AG08395 (cell line): ENCODE data around the gene SLC31A1.

Experiments
- DNase-seq: peaks from one replicate; pipeline ENCODE4 v3.0.0; 2012; ENCODE audit warnings: mixed read lengths, low spot score

SLC31A1 gene

GRCh38 chr9:113221003-113221799, at the start of gene SLC31A1, which contains the start of gene FKBP15:
Gene SLC31A1 (plus strand): TSS chr9:113221544. CDS start chr9:113256149, 34,605 bp downstream.
Gene FKBP15 (minus strand): TSS chr9:113221277. CDS start chr9:113221243, 34 bp downstream.
- DNase-seq: peak; percentile 99

GRCh38 chr9:113173341-113173740, 48.0 kb upstream of the SLC31A1 start:
- DNase-seq: no peak

GRCh38 chr9:113176803-113177202, 44.5 kb upstream of the SLC31A1 start:
- no peak for DNase-seq

GRCh38 chr9:113177251-113177650, 44.1 kb upstream of the SLC31A1 start:
- DNase-seq: no peak

GRCh38 chr9:113178087-113178486, 43.3 kb upstream of the SLC31A1 start:
- DNase-seq: peak; percentile 65

- no peak for DNase-seq
These were observed 41.5 kb upstream of the SLC31A1 start for GRCh38 chr9:113179839-113180238.

DNA sequence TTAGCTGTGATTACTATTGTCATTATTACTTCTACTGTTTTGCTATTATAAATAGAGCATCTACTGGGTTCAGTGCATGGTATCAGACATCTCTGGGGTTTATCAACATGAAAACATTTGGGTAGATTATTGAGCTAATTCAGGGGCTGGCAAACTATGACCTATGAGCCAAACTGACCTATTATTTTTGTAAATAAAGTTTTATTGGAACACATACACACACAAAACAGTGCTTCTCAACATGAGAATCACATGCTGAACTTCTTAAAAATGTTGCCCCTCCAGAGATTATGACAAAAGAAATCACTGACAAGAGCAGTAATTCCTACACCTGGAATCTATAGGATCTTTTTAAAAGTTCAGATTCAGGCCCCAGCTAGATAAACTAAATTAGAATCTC, 40.2 kb upstream of the SLC31A1 start:
- DNase-seq: no peak

DNA sequence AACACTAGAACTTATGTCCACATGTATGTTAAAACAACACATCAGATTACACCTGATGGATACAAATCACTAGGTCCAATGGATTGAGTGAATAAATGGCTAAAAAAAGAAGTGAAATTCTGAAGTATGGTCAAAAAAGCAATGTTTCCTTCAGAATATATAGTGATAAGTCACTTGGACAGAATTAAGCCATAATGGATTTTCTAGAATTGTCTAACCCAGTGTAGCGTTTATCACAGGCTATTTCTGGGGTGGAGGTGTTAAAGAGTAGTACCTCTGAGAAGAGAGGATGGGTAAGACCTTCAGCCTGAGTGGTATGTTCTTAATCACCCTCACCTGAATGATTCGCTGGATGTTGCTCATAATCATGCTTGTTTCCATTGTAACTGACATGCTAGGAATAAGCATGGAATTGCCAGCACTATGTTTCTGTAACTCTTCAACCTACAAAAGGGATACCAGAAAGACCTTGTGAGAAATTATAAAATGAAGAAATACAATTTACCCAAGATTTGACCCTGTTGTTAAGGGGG, 37.3 kb upstream of the SLC31A1 start:
- no peak for DNase-seq

DNA sequence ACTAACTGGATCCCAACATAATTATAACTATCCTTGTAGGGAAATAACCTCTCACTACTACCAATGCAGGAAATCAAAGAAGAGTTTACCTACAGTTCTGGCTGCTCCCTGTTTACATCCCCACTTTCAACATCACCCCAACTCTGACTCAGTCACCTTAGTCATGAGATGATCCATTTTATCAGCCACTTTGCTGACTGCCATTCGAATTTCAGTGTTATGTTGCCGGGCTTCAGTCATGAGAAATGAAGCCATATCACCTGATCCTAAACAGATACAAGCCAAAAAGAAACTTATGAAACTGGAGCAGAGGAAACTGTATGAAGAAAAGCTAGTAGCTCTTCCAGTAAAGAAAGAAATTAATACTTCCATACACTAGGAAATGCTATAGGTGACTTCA, 36.8 kb upstream of the SLC31A1 start:
- no peak for DNase-seq

- DNase-seq: no peak
These were observed 36.1 kb upstream of the SLC31A1 start for GRCh38 chr9:113185271-113185670.

DNA sequence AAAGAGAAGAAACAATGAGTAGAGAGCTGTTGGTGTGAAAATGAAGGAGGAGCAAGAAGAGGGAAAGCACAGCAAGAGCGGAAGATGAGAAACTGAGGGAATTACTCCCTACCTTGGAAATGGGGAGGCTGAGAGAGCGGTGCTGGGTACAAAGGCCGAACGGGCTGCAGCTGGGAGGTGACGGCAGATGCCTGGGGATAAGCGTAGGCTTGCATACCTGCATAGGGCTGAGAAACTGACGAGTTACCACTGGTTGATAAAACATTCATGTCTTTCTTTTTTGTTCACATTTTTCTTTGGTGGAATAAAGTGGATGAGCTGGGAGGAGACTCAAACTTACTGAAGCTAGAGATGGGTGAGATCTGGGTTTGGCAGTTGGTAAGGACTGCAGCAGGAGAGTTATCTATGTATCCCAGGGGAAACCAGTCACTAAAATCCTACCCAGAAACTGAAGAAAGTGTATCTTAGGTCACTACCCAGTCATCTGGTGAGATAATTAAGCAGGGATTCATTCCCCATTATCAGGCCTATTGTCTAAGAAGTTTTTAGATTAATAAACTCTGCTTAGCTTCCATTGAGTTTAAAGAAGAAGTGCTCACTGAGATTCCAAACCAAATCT, 35.1 kb upstream of the SLC31A1 start:
- DNase-seq: no peak

- DNase-seq: peak; percentile 95
These were observed 33.3 kb upstream of the SLC31A1 start for GRCh38 chr9:113187929-113188595.

GRCh38 chr9:113192455-113192854, 28.9 kb upstream of the SLC31A1 start:
- DNase-seq: no peak

DNA sequence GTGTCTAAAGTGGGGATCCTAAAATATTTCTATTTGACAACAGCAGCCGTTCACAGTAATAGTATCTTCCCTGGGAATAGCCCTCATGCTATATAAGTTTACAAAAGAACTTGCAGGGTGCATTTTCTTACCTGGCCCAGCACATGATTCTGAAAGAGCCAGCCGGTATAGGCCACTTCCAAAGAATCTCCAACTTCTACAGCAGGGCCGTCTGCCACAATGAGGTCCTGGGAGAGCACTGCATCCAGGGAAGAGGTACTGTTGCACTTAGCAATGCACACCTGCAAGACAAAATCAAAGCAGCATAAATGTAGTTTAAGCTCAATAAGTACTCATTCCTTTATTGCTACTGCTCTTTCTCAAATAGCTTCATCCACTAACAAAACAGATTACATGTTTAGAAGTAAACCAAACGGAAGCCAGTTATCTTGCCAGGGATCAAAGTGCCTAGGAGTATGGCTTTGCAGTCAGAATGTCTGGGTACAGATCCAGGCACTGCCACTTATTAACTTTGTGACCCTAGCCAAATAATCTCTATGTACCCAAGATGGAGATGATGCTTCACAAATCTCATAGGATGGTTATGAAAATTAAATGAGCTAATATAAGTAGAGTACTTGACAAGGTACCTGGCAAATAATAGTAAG, 21.5 kb upstream of the SLC31A1 start:
- DNase-seq: no peak

DNA sequence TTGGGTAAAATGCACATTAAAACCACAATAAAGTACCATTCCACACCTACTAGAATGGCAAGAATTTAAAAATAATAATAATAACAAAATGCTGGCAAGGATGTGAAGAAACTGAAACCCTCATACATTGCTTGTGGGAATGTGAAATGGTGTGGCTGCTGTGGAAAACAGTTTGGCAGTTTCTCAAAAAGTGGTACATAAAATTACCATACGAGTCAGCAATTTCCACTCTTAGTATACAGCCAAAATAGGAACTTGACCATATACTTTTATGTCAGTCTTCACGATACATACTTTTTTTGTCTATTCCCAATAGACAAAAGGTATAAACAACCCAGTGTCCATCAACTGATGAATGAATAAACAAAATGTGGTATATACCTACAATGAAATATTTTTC, 15.9 kb upstream of the SLC31A1 start:
- DNase-seq: no peak

- DNase-seq: no peak
These were observed 15.5 kb upstream of the SLC31A1 start for GRCh38 chr9:113205861-113206260.

GRCh38 chr9:113210815-113211214, 10.5 kb upstream of the SLC31A1 start:
- DNase-seq: no peak

- DNase-seq: no peak
These were observed 6.2 kb upstream of the SLC31A1 start for GRCh38 chr9:113215132-113215531.

- DNase-seq: no peak
These were observed 4.9 kb upstream of the SLC31A1 start for GRCh38 chr9:113216406-113216805.

GRCh38 chr9:113219186-113219936, 2.0 kb upstream of the SLC31A1 start:
- no peak for DNase-seq

DNA sequence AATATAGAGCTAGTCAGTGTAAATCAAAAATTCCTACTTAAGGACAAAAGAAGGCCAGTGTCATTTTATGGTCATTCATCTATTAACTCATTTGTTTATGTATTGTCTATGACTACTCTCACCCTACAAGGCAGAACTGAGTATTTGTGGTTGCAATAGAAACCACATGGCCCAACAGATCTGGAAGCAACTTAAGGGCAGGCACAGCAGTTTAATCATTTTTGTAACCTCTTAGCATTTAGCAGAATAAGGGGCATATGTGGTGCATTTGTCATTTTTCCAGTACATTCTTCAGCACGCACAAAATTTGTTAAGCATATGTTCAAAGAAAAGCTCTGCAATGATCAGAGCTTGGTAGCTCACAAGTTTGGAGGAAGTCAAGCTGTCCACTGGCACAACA, 1.4 kb upstream of the SLC31A1 start:
- DNase-seq: peak; percentile 50
